GM12891 (cell line): Measurements from ENCODE around the gene STYXL1.

Experiments
- POLR2A ChIP-seq: IDR thresholded peaks from 2 replicates; pipeline ENCODE4 v1.6.1; 2011; ENCODE audit warnings: low read depth, low read length, control low read depth
- POLR2AphosphoS5 ChIP-seq: IDR thresholded peaks from 2 replicates; pipeline ENCODE4 v1.6.1; 2011; ENCODE audit warnings: low read depth, low read length, control low read depth
- POU2F2 ChIP-seq: IDR thresholded peaks from 2 replicates; pipeline ENCODE4 v1.6.1; 2011; ENCODE audit warnings: low read depth, mild to moderate bottlenecking, control low read depth, low read length, moderate library complexity
- TAF1 ChIP-seq: IDR thresholded peaks from 2 replicates; pipeline ENCODE4 v1.6.1; 2011; ENCODE audit warnings: low read depth, low read length, control low read depth

DNA sequence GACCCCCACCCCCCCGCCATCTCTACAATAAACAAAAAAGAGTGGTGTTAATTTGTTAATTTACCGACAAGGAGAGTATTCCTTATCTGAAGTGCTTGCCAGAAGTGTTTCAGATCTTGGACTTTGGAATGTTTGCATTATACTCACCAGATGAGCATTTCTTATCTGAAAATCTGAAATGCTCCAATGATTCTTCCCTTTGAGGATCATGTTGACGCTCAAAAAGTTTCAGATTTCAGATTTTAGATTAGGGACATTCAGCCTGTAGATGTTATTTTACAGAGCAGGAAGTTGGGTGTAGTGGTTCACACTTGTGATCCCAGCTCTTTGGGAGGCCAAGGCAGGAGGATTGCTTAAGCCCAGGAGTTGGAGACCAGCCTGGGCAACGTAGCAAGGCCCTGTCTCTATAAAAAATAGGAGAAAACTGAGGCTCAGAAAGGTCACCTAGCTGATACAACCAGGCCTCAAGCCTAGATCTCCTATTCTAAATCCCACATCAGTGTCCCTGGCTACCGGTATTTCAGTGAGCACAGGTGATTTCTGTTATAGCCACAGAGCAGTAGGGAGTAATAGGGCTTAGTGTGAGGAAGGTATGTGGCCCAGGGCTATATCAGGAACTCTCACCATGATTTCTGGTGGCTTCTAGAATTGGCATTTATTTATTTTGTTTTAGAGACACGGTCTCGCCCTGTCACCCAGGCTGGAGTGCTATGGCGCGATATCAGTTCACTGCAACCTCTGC is 88.8 kb downstream of the STYXL1 start:
- no peak for TF ChIP-seq POLR2A
- no peak for TF ChIP-seq POLR2AphosphoS5
- no peak for TF ChIP-seq TAF1
- TF ChIP-seq POU2F2: no peak
